Measurements from ENCODE around the gene CLP1.

CLP1 gene

DNA sequence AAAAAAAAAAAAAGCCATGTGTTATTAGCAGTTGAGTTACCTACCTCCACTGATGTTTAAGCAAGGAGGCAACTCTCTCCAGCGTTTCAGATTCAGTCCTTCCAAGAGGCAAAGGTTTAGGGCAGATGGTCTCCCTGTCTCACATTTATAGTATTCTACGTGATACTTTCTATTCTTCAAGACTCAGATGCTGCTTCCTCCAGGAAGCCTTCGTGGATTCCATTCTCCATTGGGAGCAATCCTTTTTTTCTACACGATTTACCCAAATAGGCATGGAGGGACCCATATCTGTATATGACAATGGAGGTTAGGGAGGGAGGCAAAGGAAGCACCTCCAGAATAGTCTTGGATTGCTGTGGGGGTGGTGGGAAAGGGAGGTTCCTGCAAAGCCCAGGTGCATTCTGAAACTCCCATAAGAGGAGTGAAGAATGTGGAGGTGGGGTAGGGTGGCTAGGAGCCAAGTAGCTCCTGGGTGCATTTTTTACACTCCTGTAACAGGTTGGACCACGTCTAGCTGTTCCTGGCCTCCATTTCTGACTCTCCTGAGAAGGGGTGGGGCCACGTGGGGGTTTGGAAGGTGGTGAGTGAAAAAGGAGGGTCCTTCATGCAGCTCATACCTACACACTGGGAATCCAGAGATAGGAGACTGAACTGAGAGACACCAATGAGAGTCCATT is 24.0 kb upstream of the CLP1 start:
- H3K4me3 ChIP-seq (replicated peaks; ENCODE audit: low read depth, low read length): no peak overlapping the region
- TF ChIP-seq, protein P1, sequence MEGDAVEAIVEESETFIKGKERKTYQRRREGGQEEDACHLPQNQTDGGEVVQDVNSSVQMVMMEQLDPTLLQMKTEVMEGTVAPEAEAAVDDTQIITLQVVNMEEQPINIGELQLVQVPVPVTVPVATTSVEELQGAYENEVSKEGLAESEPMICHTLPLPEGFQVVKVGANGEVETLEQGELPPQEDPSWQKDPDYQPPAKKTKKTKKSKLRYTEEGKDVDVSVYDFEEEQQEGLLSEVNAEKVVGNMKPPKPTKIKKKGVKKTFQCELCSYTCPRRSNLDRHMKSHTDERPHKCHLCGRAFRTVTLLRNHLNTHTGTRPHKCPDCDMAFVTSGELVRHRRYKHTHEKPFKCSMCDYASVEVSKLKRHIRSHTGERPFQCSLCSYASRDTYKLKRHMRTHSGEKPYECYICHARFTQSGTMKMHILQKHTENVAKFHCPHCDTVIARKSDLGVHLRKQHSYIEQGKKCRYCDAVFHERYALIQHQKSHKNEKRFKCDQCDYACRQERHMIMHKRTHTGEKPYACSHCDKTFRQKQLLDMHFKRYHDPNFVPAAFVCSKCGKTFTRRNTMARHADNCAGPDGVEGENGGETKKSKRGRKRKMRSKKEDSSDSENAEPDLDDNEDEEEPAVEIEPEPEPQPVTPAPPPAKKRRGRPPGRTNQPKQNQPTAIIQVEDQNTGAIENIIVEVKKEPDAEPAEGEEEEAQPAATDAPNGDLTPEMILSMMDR (IDR thresholded peaks at IDR 0.05; ENCODE audit: low read length, missing control alignments): no peak
- no peak for DNase-seq (ENCODE audit: low read depth)

DNA sequence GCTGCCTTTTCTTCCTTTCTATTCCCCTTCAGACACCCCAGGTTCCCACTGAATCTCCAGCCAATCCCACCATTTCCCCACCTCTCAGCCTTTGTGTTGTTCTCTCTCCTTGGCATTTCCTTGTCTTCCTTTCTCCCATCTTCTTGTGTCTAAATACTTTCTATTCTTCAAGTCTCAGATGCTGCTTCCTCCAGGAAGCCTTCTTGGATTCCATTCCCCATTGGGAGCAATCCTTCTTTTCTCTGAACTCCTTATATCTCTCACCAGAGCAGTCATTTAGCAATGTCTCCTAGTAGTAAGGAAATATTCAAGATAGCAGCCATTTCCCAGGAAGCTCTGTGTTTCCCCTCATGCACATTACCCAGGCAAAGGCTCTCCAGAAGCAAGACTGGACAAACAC is 23.3 kb upstream of the CLP1 start:
- DNase-seq (ENCODE audit: low read depth): no peak
- TF ChIP-seq, protein P1 (IDR thresholded peaks at IDR 0.05; ENCODE audit: low read length, missing control alignments): no peak
- H3K4me3 ChIP-seq (replicated peaks; ENCODE audit: low read depth, low read length): no peak overlapping the region

DNA sequence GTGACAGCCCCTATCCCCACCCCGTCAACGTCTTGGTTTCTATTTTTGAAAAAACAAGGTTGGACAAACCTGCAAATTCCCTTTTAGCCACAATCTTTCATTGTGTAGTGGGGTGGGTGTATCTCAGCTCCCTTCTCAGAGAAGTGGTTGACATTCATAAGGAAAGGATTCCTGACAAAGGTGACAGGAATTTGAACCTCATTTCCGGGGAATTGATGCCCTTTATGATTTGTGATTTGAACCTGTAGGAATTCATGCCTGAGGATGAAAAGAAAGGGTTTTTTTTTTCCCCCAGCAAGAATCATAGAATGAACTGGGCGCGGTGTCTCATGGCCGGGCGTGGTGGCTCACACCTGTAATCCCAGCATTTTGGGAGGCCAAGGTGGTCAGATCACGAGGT is 22.3 kb upstream of the CLP1 start:
- H3K4me3 ChIP-seq (replicated peaks; ENCODE audit: low read depth, low read length): no peak overlapping the region
- DNase-seq (ENCODE audit: low read depth): no peak
- TF ChIP-seq, protein P1 (IDR thresholded peaks at IDR 0.05; ENCODE audit: low read length, missing control alignments): no peak

DNA sequence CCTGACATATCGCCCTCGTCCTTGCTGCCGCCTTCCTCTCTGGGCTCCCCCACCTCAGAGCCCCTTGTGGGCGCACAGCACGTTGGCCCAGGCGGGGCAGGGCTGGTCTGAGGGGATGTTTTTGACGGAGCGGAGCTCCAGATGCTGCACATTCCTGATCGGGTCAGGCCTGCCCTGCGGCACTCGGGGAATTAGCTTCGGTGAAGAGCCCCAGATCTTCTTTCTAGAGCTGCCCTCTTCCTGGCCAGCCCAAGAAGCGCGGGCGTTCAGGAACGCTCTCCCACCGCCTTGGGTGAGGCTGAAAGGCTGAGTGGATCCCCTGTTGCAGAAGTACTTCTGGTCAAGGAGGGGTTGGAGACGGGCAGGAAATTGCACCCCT is 19.9 kb upstream of the CLP1 start:
- peak overlapping the region; percentile 99 for H3K4me3 ChIP-seq (replicated peaks; ENCODE audit: low read depth, low read length)
- no peak for DNase-seq (ENCODE audit: low read depth)
- TF ChIP-seq, protein P1 (IDR thresholded peaks at IDR 0.05; ENCODE audit: low read length, missing control alignments): no peak

DNA sequence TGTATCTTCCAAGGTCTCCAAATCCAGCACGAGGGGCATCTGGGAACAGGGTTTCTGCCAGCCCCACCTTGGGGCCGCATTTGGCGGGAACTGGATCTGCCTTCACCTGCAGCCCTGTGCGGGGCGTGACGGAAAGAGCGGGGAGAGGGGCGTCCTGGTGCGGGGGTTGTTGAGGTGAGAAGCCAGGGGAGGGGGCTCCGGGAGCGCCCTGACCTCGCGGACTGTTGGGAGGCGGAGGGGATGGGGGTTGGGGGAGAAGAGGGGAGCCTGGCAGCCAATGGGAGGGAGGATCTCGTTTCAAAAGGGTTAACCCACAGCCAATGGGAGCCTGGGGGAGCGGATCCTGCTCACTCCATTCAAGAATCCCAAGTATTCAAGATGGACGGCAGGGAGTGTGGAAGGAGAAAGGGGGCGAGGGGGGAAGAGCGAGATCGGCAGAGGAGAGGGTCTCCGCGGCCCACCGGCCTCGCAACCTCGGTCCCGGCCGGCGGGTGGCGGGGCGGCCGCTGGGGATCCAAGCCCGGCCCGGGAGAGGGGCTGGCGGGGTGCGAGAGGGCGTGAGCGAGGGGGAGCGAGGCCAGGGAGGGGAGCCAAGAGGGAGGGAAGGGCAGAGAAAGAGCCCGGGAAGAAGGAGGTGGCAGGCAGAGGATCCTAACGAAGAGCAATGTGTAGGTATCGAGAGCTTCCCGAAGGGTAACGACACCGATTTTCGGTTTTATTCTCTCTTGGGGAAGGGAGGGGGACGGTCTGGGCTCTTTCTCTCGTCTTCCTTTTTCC is 19.4 kb upstream of the CLP1 start:
- DNase-seq (ENCODE audit: low read depth): peak; percentile 87
- TF ChIP-seq, protein P1 (IDR thresholded peaks at IDR 0.05; ENCODE audit: low read length, missing control alignments): no peak
- peak overlapping the region; percentile 99 for H3K4me3 ChIP-seq (replicated peaks; ENCODE audit: low read depth, low read length)

DNA sequence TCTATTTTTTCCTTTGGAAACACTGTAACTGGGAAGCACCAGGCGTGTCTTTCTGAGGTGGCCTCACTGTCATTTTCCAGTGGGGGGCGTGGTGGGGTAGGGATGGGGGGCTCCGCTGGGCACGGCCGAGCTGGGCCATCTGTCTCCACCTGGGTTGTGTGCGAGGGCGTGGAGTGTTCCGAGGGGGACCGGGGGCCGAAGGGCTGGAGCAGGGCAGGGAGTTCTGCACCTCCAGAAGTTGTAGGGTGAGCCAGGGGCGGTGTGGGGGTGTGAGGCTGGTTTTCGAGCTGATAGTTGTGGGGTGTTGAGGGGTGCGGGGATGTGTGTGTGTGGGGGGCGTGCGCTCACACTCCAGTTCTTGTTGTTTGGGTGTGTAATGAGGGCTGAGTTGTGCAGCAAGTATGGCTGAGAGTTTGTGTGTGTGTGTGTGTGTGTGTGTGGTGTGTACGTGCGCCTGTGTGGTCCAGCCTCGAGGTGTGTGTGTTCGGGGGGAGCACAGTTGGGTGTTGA is 18.7 kb upstream of the CLP1 start:
- DNase-seq (ENCODE audit: low read depth): no peak
- TF ChIP-seq, protein P1 (IDR thresholded peaks at IDR 0.05; ENCODE audit: low read length, missing control alignments): no peak
- peak overlapping the region; percentile 99 for H3K4me3 ChIP-seq (replicated peaks; ENCODE audit: low read depth, low read length)
